Fibroblast of pulmonary artery (primary cell): Measurements from ENCODE around the gene CHTOP.

Experiments used
- DNase-seq: peaks from one replicate; pipeline ENCODE4 v3.0.0-alpha.2; 2010; ENCODE audit warnings: low read depth
- H3K4me3 ChIP-seq: replicated peaks from 2 replicates; pipeline ENCODE4 v1.5.1; 2011; ENCODE audit warnings: low read depth, mild to moderate bottlenecking, control low read depth, low read length, moderate library complexity
- CTCF ChIP-seq: IDR thresholded peaks from 2 replicates; pipeline ENCODE4 v1.5.1; 2011; ENCODE audit warnings: mild to moderate bottlenecking, control low read depth, low read length, inconsistent platforms; ENCODE audit errors: missing control alignments

CHTOP gene

GRCh38 chr1:153597206-153597605 lies 36.7 kb upstream of the CHTOP start:
- DNase-seq, result no peak
- H3K4me3 ChIP-seq, result no peak overlapping the region
- no peak for TF ChIP-seq CTCF

GRCh38 chr1:153598309-153599172 lies 35.3 kb upstream of the CHTOP start:
- DNase-seq, result peak; percentile 61
- TF ChIP-seq CTCF, result no peak
- no peak overlapping the region for H3K4me3 ChIP-seq

- no peak for TF ChIP-seq CTCF
- H3K4me3 ChIP-seq, result no peak overlapping the region
- no peak for DNase-seq
These were observed 34.0 kb upstream of the CHTOP start for GRCh38 chr1:153599847-153600246.

- no peak overlapping the region for H3K4me3 ChIP-seq
- TF ChIP-seq CTCF, result no peak
- DNase-seq, result no peak
These were observed 31.1 kb upstream of the CHTOP start for GRCh38 chr1:153602749-153603148.

GRCh38 chr1:153606194-153606593 lies 27.7 kb upstream of the CHTOP start:
- TF ChIP-seq CTCF, result no peak
- no peak for DNase-seq
- H3K4me3 ChIP-seq, result no peak overlapping the region

- TF ChIP-seq CTCF, result no peak
- no peak for DNase-seq
- no peak overlapping the region for H3K4me3 ChIP-seq
These were observed 26.5 kb upstream of the CHTOP start for GRCh38 chr1:153607381-153607780.
